ENCODE measurements around the gene HCRTR1. TPM values are rescaled to one million over a fixed set of nuclear protein-coding genes. Genes with fewer than 3 reads are reported as not detected.

HCRTR1 gene
- total and polyA plus RNA-seq, 2 of the 8 experiments (the other 6 are each of a cell fraction or from before 2014, with no cell fraction given) = 0.35 to 0.39 TPM

- Histone ChIP-seq H4K20me1 (replicated peaks in 1 of 2; ENCODE audit: control insufficient read depth in 1 of 2, insufficient read depth in 2 of 2, low read length in 2 of 2) (no peaks in the 10 kb centered on the region), H3K23ac (ENCODE audit: insufficient read length) (no peak overlapping the region), H2BK120ac (replicated peaks; ENCODE audit: low read depth, low read length) (no peak overlapping the region), H3K56ac (replicated peaks; ENCODE audit: insufficient read length, low read depth, low read length) (no peak overlapping the region), H3K4me3 (ENCODE audit: extremely low read depth in 1 of 4, insufficient read depth in 2 of 4, low read depth in 3 of 4, low read length in 4 of 4) (peak overlapping the region in 1 of 4 experiments; percentile 47; a peak in 2 of 8 replicates), H3K4me2 (ENCODE audit: insufficient read depth in 1 of 2, low read depth in 2 of 2, low read length in 2 of 2) (peak overlapping the region; percentile 60 to 76), H3K14ac (ENCODE audit: insufficient read length) (no peak overlapping the region), H2BK12ac (ENCODE audit: low read depth, low read length) (peak overlapping the region; percentile 80; the same call in 1 of the 2 replicates), H2BK20ac (ENCODE audit: low read length) (peak overlapping the region; percentile 13; the same call in 1 of the 2 replicates), H4K8ac (ENCODE audit: extremely low read depth, insufficient read depth, low read length) (peak overlapping the region; percentile 1), H3K9ac (replicated peaks in 1 of 4; ENCODE audit: extremely low read depth in 1 of 4, low read depth in 3 of 4, low read length in 3 of 4) (no peak overlapping the region), H3K23me2 (ENCODE audit: low read depth, low read length) (no peaks in the 10 kb centered on the region; the same call in 1 of the 2 replicates), H3K79me1 (ENCODE audit: low read depth, low read length) (no peaks in the 10 kb centered on the region), H3K27me3 (replicated peaks in 1 of 4; ENCODE audit: control insufficient read depth in 3 of 4, extremely low read depth in 1 of 4, insufficient read depth in 3 of 4, low read length in 3 of 4) (peaks cover 0 to 2% (median 0%) of the 10 kb centered on the region in 4 experiments; a peak in 1 of 7 replicates), H3K4ac (replicated peaks; ENCODE audit: insufficient read length, low read depth, low read length) (peak overlapping the region; percentile 49), H3K36me3 (ENCODE audit: control insufficient read depth in 2 of 4, insufficient read depth in 4 of 4, low read length in 3 of 4) (no peaks in the 10 kb centered on the region), H4K5ac (ENCODE audit: insufficient read length, low read depth, low read length) (no peak overlapping the region), H2AFZ (ENCODE audit: low read length) (no peak overlapping the region), H4K91ac (replicated peaks; ENCODE audit: insufficient read length, low read length) (no peak overlapping the region), H3K79me2 (ENCODE audit: control insufficient read depth in 1 of 2, insufficient read depth in 2 of 2, low read length in 2 of 2) (no peaks in the 10 kb centered on the region), H2AK5ac (ENCODE audit: low read depth, low read length) (no peak overlapping the region), H3K27ac (ENCODE audit: low read depth, low read length) (no peak overlapping the region), H3K9me3 (ENCODE audit: insufficient read depth in 2 of 2, low read depth in 1 of 2, low read length in 1 of 2) (no peaks in the 10 kb centered on the region), H2BK5ac (ENCODE audit: low read depth, low read length) (peak overlapping the region; percentile 75; the same call in 1 of the 2 replicates), H3K4me1 (replicated peaks in 1 of 4; ENCODE audit: control insufficient read depth in 3 of 4, insufficient read depth in 4 of 4, low read length in 3 of 4) (peaks cover 8 to 42% (median 28%) of the 10 kb centered on the region in 4 experiments), H3K18ac (ENCODE audit: extremely low read depth, low read length) (peak overlapping the region; percentile 60), H2BK15ac (ENCODE audit: low read length) (no peak overlapping the region)
- peak in 1 of 2 experiments; percentile 57 for DNase-seq (ENCODE audit: low read depth in 1 of 2, low spot score in 2 of 2)
- 58% methylated on average over 10 of the region's 11 CpGs; no CpG with 5 or more reads in 1 of the 2 experiments for WGBS, 2 experiments (ENCODE audit: extremely low coverage in 1 of 2, insufficient coverage in 1 of 2, insufficient read length in 1 of 2, insufficient replicate concordance in 2 of 2, low coverage in 1 of 2, low lambda C conversion rate in 2 of 2, missing lambda C conversion rate in 1 of 2)
- CTCF ChIA-PET (ENCODE audit: partially characterized antibody) = interaction anchor here (0.8 to 1.9 kb wide), 9 partner anchors 10 to 394 kb away, joined by 3 to 7 read pairs (median 3); no protein-coding TSS in a partner anchor
- TF ChIP-seq ATF2 (IDR thresholded peaks at IDR 0.05; ENCODE audit: low read length) = no peak
- no peak for TF ChIP-seq SIN3A (conservative IDR thresholded peaks at IDR 0.05 in 1 of 2, IDR thresholded peaks at IDR 0.05 in 1 of 2; ENCODE audit: low read depth in 1 of 2, low read length in 2 of 2)
- no peak for TF ChIP-seq EP300 (IDR thresholded peaks at IDR 0.05; ENCODE audit: borderline replicate concordance in 1 of 2, low read depth in 2 of 2, low read length in 2 of 2)
- peak; percentile 94 for TF ChIP-seq CEBPB (IDR thresholded peaks at IDR 0.05; ENCODE audit: low read depth, low read length)
- POLR2A ChIA-PET (ENCODE audit: partially characterized antibody) = no interaction called here
- FAIRE-seq = no peak
Observed at GRCh38 chr1:31575369-31576140, 41.9 kb upstream of the HCRTR1 start.
